Liver (tissue), 9 donors: ENCODE measurements around the gene IKZF4. TPM values are rescaled to one million over a fixed set of nuclear protein-coding genes. Genes with fewer than 3 reads are reported as not detected.
A peak's percentile ranks its signal among the peaks of the same experiment; 100 is the strongest.

Experiments
- DNase-seq: peaks from one replicate; pipeline ENCODE4 v3.0.0-alpha.2; 2017; ENCODE audit warnings: low spot score
- H3K27ac ChIP-seq, 2 donors: one replicate each; pipeline ENCODE4 v1.7.0; 2013; ENCODE audit warnings: inconsistent platforms in 2 of 2, low read length in 2 of 2, control low read depth in 1 of 2, low read depth in 1 of 2, mild to moderate bottlenecking in 1 of 2
- H3K27me3 ChIP-seq, 4 donors: one replicate each; pipeline versions ENCODE4 v1.6.1 to v1.7.0; 2013; ENCODE audit warnings: low read length in 3 of 4, inconsistent platforms in 1 of 4, mild to moderate bottlenecking in 1 of 4, moderate library complexity in 1 of 4; ENCODE audit not compliant: control insufficient read depth in 4 of 4, insufficient read depth in 4 of 4
- H3K36me3 ChIP-seq, 4 donors: one replicate each; pipeline versions ENCODE4 v1.6.1 to v1.7.0; 2013; ENCODE audit warnings: low read length in 3 of 4, mild to moderate bottlenecking in 3 of 4, low read depth in 1 of 4, moderate library complexity in 1 of 4; ENCODE audit not compliant: control insufficient read depth in 4 of 4, insufficient read depth in 3 of 4
- H3K4me1 ChIP-seq, 4 donors: one replicate each; pipeline versions ENCODE4 v1.6.1 to v1.7.0; 2013; ENCODE audit warnings: low read length in 3 of 4, mild to moderate bottlenecking in 3 of 4, moderate library complexity in 1 of 4; ENCODE audit not compliant: control insufficient read depth in 4 of 4, insufficient read depth in 4 of 4
- H3K4me3 ChIP-seq, 3 donors: one replicate each; pipeline versions ENCODE4 v1.6.1 to v1.7.0; 2013; ENCODE audit warnings: low read length in 3 of 3, control low read depth in 1 of 3, low read depth in 1 of 3, mild to moderate bottlenecking in 1 of 3
- H3K9ac ChIP-seq, 2 donors: one replicate each; pipeline ENCODE4 v1.7.0; 2013; ENCODE audit warnings: low read length in 2 of 2, mild to moderate bottlenecking in 2 of 2, moderate library complexity in 2 of 2, control low read depth in 1 of 2, low read depth in 1 of 2
- H3K9me3 ChIP-seq, 4 donors: one replicate each; pipeline versions ENCODE4 v1.6.1 to v1.7.0; 2013; ENCODE audit warnings: low read length in 3 of 4; ENCODE audit not compliant: control insufficient read depth in 4 of 4
- FOXA2 ChIP-seq: IDR thresholded peaks from 2 replicates; pipeline ENCODE4 v1.6.1; 2016; ENCODE audit warnings: antibody characterized with exemption
- GABPA ChIP-seq, 2 donors: IDR thresholded peaks in 1 of 2; conservative IDR thresholded peaks in 1 of 2; 2 replicates each; pipeline ENCODE4 v1.6.1; 2016; ENCODE audit warnings: antibody characterized with exemption in 2 of 2, mild to moderate bottlenecking in 1 of 2, moderate library complexity in 1 of 2
- HNF4A ChIP-seq, 2 donors: conservative IDR thresholded peaks; 2 replicates each; pipeline ENCODE4 v1.6.1; 2016; ENCODE audit warnings: antibody characterized with exemption in 2 of 2, mild to moderate bottlenecking in 2 of 2
- RAD21 ChIP-seq, 2 donors: IDR thresholded peaks; 2 replicates each; pipeline ENCODE4 v1.6.1; 2016; ENCODE audit warnings: antibody characterized with exemption in 2 of 2, mild to moderate bottlenecking in 2 of 2
- RXRA ChIP-seq, 2 donors: IDR thresholded peaks; 2 replicates each; pipeline ENCODE4 v1.6.1; 2017 to 2018; ENCODE audit warnings: antibody characterized with exemption in 2 of 2, mild to moderate bottlenecking in 1 of 2
- SP1 ChIP-seq: IDR thresholded peaks from 2 replicates; pipeline ENCODE4 v1.6.1; 2018; ENCODE audit warnings: antibody characterized with exemption, mild to moderate bottlenecking
- WGBS: extraction: QIAGEN DNeasy Blood & Tissue Kit; methylation state at CpG from one replicate; pipeline ENCODE4 v1.1.7; 2013; 5-methylcytosine and 5-hydroxymethylcytosine counted together
- polyA plus RNA-seq, 2 donors: library from polyadenylated mRNA; stranded (reverse) in 1 of 2; unstranded in 1 of 2; fragments of 200-250 nt in 1 of 2; fragments of >200 nt in 1 of 2; fragmentation: Nextera tagmentation in 1 of 2; extraction: Ambion mirVana in 1 of 2; gene quantifications; one replicate each; pipeline versions ENCODE4 v1.2.1 to v1.2.3, GENCODE V29; 2013 to 2015
- total RNA-seq, 2 donors: library from RNA; depleted of rRNA; stranded (reverse); fragments of >200 nt; gene quantifications; one replicate each; pipeline ENCODE4 v1.2.3, GENCODE V29; 2014
- TF ChIP-seq, protein P1 (sequence below): IDR thresholded peaks from 2 replicates; pipeline ENCODE4 v1.6.1; 2016; ENCODE audit warnings: antibody characterized with exemption
- TF ChIP-seq, protein P2 (sequence below): fragments of 150-350 bp; IDR thresholded peaks from 2 replicates; pipeline ENCODE4 v1.5.1; 2017; ENCODE audit warnings: improper control_type of control experiment, low read depth, low read length; ENCODE audit not compliant: missing input control
- TF ChIP-seq, protein P3 (sequence below): IDR thresholded peaks from 2 replicates; pipeline ENCODE4 v1.6.1; 2016; ENCODE audit warnings: antibody characterized with exemption
- TF ChIP-seq, protein P4 (sequence below): IDR thresholded peaks from 2 replicates; pipeline ENCODE4 v1.6.1; 2016; ENCODE audit warnings: antibody characterized with exemption
- donor health status: healthy.
- donor health status: healthy.
- donor health status: healthy.
- donor health status: healthy.
- donor health status: healthy.

The IKZF4 gene
- total and polyA plus RNA-seq, 4 donors = 0.47 to 1.9 (median 0.75) TPM

DNA sequence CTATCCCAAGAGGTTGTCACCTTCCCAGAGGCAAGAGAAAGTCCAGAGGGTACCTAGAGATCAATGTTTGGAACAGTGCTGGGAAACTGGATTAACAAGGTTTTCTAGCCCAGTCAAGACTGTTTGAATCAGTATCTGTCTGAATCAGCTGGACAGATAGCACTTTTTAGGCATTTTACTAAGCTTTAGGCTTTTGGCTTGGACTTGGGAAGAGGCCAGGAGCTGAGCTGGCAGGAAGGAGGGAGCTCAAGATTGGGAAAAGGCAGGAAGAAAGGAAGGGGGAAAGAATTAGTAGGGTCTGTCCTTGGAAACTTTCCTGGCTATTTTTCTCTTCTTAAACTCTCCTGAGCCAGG lies 8.3 kb downstream of the IKZF4 start:
- H3K27ac ChIP-seq = peak overlapping the region in 1 of 2 donors; percentile 52
- peak overlapping the region in 1 of 2 donors; percentile 36 for H3K9ac ChIP-seq
- no peak overlapping the region for H3K4me3 ChIP-seq
- no peak for TF ChIP-seq FOXA2
- TF ChIP-seq, protein P1, sequence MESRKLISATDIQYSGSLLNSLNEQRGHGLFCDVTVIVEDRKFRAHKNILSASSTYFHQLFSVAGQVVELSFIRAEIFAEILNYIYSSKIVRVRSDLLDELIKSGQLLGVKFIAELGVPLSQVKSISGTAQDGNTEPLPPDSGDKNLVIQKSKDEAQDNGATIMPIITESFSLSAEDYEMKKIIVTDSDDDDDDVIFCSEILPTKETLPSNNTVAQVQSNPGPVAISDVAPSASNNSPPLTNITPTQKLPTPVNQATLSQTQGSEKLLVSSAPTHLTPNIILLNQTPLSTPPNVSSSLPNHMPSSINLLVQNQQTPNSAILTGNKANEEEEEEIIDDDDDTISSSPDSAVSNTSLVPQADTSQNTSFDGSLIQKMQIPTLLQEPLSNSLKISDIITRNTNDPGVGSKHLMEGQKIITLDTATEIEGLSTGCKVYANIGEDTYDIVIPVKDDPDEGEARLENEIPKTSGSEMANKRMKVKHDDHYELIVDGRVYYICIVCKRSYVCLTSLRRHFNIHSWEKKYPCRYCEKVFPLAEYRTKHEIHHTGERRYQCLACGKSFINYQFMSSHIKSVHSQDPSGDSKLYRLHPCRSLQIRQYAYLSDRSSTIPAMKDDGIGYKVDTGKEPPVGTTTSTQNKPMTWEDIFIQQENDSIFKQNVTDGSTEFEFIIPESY = no peak
- TF ChIP-seq, protein P2, sequence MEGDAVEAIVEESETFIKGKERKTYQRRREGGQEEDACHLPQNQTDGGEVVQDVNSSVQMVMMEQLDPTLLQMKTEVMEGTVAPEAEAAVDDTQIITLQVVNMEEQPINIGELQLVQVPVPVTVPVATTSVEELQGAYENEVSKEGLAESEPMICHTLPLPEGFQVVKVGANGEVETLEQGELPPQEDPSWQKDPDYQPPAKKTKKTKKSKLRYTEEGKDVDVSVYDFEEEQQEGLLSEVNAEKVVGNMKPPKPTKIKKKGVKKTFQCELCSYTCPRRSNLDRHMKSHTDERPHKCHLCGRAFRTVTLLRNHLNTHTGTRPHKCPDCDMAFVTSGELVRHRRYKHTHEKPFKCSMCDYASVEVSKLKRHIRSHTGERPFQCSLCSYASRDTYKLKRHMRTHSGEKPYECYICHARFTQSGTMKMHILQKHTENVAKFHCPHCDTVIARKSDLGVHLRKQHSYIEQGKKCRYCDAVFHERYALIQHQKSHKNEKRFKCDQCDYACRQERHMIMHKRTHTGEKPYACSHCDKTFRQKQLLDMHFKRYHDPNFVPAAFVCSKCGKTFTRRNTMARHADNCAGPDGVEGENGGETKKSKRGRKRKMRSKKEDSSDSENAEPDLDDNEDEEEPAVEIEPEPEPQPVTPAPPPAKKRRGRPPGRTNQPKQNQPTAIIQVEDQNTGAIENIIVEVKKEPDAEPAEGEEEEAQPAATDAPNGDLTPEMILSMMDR = no peak
- TF ChIP-seq, protein P3, sequence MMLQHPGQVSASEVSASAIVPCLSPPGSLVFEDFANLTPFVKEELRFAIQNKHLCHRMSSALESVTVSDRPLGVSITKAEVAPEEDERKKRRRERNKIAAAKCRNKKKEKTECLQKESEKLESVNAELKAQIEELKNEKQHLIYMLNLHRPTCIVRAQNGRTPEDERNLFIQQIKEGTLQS = no peak
- H3K27me3 ChIP-seq = no peaks in the 10 kb centered on the region
- peaks cover 0 to 8% (median 0%) of the 10 kb centered on the region in 4 donors for H3K36me3 ChIP-seq
- H3K9me3 ChIP-seq = no peaks in the 10 kb centered on the region
- peaks cover 0 to 15% (median 12%) of the 10 kb centered on the region in 4 donors for H3K4me1 ChIP-seq
- no peak for DNase-seq

DNA sequence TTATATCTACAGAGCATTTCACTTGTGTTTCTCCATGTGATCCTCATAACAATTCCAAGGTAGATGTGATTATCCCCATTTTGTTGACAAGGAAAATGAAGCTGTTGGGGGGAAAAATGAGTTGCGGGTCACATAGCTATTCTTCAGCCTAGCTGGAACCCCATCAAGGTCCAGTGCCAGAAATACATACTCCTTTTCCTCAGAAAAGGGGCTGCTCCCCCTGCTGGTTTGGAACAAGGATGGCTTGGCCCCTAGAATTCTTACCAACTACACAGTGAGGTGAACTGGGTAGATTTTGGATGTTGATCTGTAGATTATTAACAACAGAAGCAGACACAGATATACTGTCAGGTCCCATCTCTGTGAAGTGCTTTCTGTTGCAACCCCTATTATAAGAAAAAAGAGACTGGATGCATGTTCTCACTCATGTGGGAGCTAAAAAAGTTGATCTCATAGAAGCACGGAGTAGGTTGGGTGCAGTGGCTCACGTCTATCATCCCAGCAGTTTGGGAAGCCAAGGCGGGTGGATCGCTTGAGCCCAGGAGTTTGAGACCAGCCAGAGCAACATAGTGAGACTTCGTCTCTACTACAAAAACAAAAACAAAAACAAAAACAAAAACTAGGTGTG lies 8.9 kb downstream of the IKZF4 start:
- peak; percentile 54 for DNase-seq
- H3K9ac ChIP-seq = peak overlapping the region in 1 of 2 donors; percentile 36
- TF ChIP-seq GABPA (IDR thresholded peaks at IDR 0.05 in 1 of 2, conservative IDR thresholded peaks at IDR 0.05 in 1 of 2) (no peak), RAD21 (IDR thresholded peaks at IDR 0.05) (peak; percentile 82 to 90), SP1 (peak; percentile 19), HNF4A (conservative IDR thresholded peaks at IDR 0.05) (peak; percentile 9 to 41), RXRA (IDR thresholded peaks at IDR 0.05) (peak in 1 of 2 donors; percentile 34)
- TF ChIP-seq, protein P2 = peak; percentile 77
- TF ChIP-seq, protein P4, sequence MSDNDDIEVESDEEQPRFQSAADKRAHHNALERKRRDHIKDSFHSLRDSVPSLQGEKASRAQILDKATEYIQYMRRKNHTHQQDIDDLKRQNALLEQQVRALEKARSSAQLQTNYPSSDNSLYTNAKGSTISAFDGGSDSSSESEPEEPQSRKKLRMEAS = no peak
- peaks cover 0 to 15% (median 12%) of the 10 kb centered on the region in 4 donors for H3K4me1 ChIP-seq
- H3K27me3 ChIP-seq = no peaks in the 10 kb centered on the region
- H3K9me3 ChIP-seq = no peaks in the 10 kb centered on the region
- 83% methylated on average over 6 of the region's 6 CpGs for WGBS
- H3K27ac ChIP-seq = peak overlapping the region in 1 of 2 donors; percentile 52
- no peak overlapping the region for H3K4me3 ChIP-seq
- H3K36me3 ChIP-seq = peaks cover 0 to 8% (median 1%) of the 10 kb centered on the region in 4 donors
